HCT116 (cell line): ENCODE data around the gene VLDLR. TPM values are rescaled to one million over a fixed set of nuclear protein-coding genes. Genes with fewer than 3 reads are reported as not detected.

Experiments used
- ATAC-seq: fragments of 200-7000 bp; cut with Tn5 transposase; 2 replicates; pipeline ENCODE4 v1.9.1; 2020; ENCODE audit warnings: mild to moderate bottlenecking, moderate library complexity
- BruUV-seq: library from RNA; stranded (reverse); fragments of 400-500 nt; replicated peaks from 2 replicates; lab custom pipeline; 2021; lab: Mats Ljungman, UMichigan
- CTCF ChIA-PET: fragments of 300-600 bp; sonication (Branson Sonifier 250); formaldehyde crosslinking; loops from one replicate; lab custom pipeline; 2021; ENCODE audit warnings: antibody characterized with exemption; lab: Charles Lee
- POLR2A ChIA-PET: fragments of 300-600, 350-600 bp; sonication (Branson Sonifier 250); formaldehyde crosslinking; loops from one replicate; lab custom pipeline; 2021; ENCODE audit warnings: antibody characterized with exemption; lab: Charles Lee
- RAD21 ChIA-PET, 2 experiments: fragments of 300-600 bp; sonication (Branson Sonifier 250); formaldehyde crosslinking; loops; one replicate each; lab custom pipeline; 2023; ENCODE audit warnings: low total read pairs in 2 of 2; ENCODE audit not compliant: uncharacterized antibody in 2 of 2, unreplicated experiment in 2 of 2, low non-redundant PET in 1 of 2; lab: Charles Lee
- DNase-seq: peaks from one replicate; pipeline ENCODE4 v3.0.0-alpha.2; 2010; ENCODE audit warnings: low read depth, low spot score
- H2AFZ ChIP-seq: fragments of 200-600 bp; shearing (Covaris generic), sonication (generic); 2 replicates; pipeline ENCODE4 v1.6.1; 2017; ENCODE audit warnings: low read depth, mixed run types, mixed read lengths, antibody characterized with exemption, low read length; ENCODE audit not compliant: poor library complexity, severe bottlenecking
- H3K27ac ChIP-seq: 2 replicates; pipeline ENCODE4 v1.5.1; 2012; ENCODE audit warnings: low read depth, low read length
- H3K27me3 ChIP-seq: fragments of 200-600 bp; sonication (generic); 2 replicates; pipeline ENCODE4 v1.6.1; 2016; ENCODE audit warnings: mixed run types, low read length, mixed read lengths; ENCODE audit not compliant: insufficient read depth
- H3K36me3 ChIP-seq, 2 experiments: fragments of 200-500 bp in 1 of 2; fragments of 200-600 bp in 1 of 2; sonication (Bioruptor generic) in 1 of 2; sonication (generic) in 1 of 2; 2 replicates each; pipeline versions ENCODE4 v1.5.1 to v1.6.1; 2014 to 2016; ENCODE audit warnings: low read length in 2 of 2, inconsistent platforms in 1 of 2, mixed read lengths in 1 of 2, mixed run types in 1 of 2; ENCODE audit not compliant: insufficient read depth in 2 of 2, control insufficient read depth in 1 of 2
- H3K4me1 ChIP-seq, 2 experiments: fragments of 200-600 bp in 1 of 2; sonication (generic) in 1 of 2; 2 replicates each; pipeline versions ENCODE4 v1.5.1 to v1.6.1; 2012 to 2017; ENCODE audit warnings: low read length in 2 of 2, inconsistent platforms in 1 of 2, mild to moderate bottlenecking in 1 of 2, mixed read lengths in 1 of 2, mixed run types in 1 of 2, moderate library complexity in 1 of 2; ENCODE audit not compliant: insufficient read depth in 2 of 2, control insufficient read depth in 1 of 2
- H3K4me2 ChIP-seq: fragments of 200-600 bp; sonication (generic); 2 replicates; pipeline ENCODE4 v1.6.1; 2017; ENCODE audit warnings: mixed run types, low read length, mixed read lengths
- H3K4me3 ChIP-seq, 2 experiments: fragments of 200-600 bp in 1 of 2; sonication (generic) in 1 of 2; replicated peaks in 1 of 2; 2 replicates each; pipeline ENCODE4 v1.5.1; 2011 to 2016; ENCODE audit warnings: low read length in 2 of 2, control low read depth in 1 of 2, low read depth in 1 of 2, mild to moderate bottlenecking in 1 of 2, mixed read lengths in 1 of 2, mixed run types in 1 of 2
- H3K79me2 ChIP-seq: fragments of 200-600 bp; sonication (generic); 2 replicates; pipeline ENCODE4 v1.6.1; 2017; ENCODE audit warnings: mild to moderate bottlenecking, mixed run types, low read length, moderate library complexity, mixed read lengths; ENCODE audit not compliant: insufficient read depth
- H3K9ac ChIP-seq: fragments of 200-600 bp; sonication (generic); 2 replicates; pipeline ENCODE4 v1.6.1; 2016; ENCODE audit warnings: low read length, mixed read lengths
- H3K9me2 ChIP-seq: fragments of 200-600 bp; sonication (generic), shearing (Covaris generic); 2 replicates; pipeline ENCODE4 v1.6.1; 2017; ENCODE audit warnings: mixed run types, mild to moderate bottlenecking, moderate library complexity; ENCODE audit not compliant: insufficient read depth
- H3K9me3 ChIP-seq, 2 experiments: fragments of 200-500 bp in 1 of 2; fragments of 200-600 bp in 1 of 2; sonication (Bioruptor generic) in 1 of 2; sonication (generic) in 1 of 2; 2 replicates each; pipeline ENCODE4 v1.6.1; 2014 to 2017; ENCODE audit warnings: low read length in 2 of 2, mixed read lengths in 2 of 2, inconsistent platforms in 1 of 2, low read depth in 1 of 2, mild to moderate bottlenecking in 1 of 2, mixed run types in 1 of 2, moderate library complexity in 1 of 2; ENCODE audit not compliant: control insufficient read depth in 1 of 2, insufficient read depth in 1 of 2
- H4K20me1 ChIP-seq: fragments of 200-600 bp; sonication (generic), shearing (Covaris generic); 2 replicates; pipeline ENCODE4 v1.6.1; 2017; ENCODE audit warnings: mixed run types, mild to moderate bottlenecking, moderate library complexity; ENCODE audit not compliant: insufficient read depth
- ATF3 ChIP-seq: IDR thresholded peaks from 2 replicates; pipeline ENCODE4 v1.6.1; 2012
- CBX3 ChIP-seq: IDR thresholded peaks from 2 replicates; pipeline ENCODE4 v1.6.1; 2012; ENCODE audit warnings: low read depth
- CEBPB ChIP-seq: IDR thresholded peaks from 2 replicates; pipeline ENCODE4 v1.6.1; 2012; ENCODE audit warnings: low read depth
- EGR1 ChIP-seq: IDR thresholded peaks from 2 replicates; pipeline ENCODE4 v1.6.1; 2012; ENCODE audit warnings: low read depth
- EZH2 ChIP-seq: fragments of 200-600 bp; sonication (generic); IDR thresholded peaks from 2 replicates; pipeline ENCODE4 v1.6.1; 2017; ENCODE audit warnings: antibody characterized with exemption, mixed run types
- FOSL1 ChIP-seq: IDR thresholded peaks from 2 replicates; pipeline ENCODE4 v1.6.1; 2012; ENCODE audit warnings: low read depth
- POLR2A ChIP-seq: IDR thresholded peaks from 2 replicates; pipeline ENCODE4 v1.7.0; 2011; ENCODE audit warnings: borderline replicate concordance; ENCODE audit not compliant: insufficient read depth, insufficient read length; ENCODE audit errors: extremely low read depth
- POLR2AphosphoS5 ChIP-seq: IDR thresholded peaks from 2 replicates; pipeline ENCODE4 v1.6.1; 2011; ENCODE audit warnings: mild to moderate bottlenecking, low read depth, low read length, moderate library complexity
- RAD21 ChIP-seq: IDR thresholded peaks from 2 replicates; pipeline ENCODE4 v1.6.1; 2012; ENCODE audit warnings: low read depth, mild to moderate bottlenecking
- SP1 ChIP-seq: IDR thresholded peaks from 2 replicates; pipeline ENCODE4 v1.6.1; 2012; ENCODE audit warnings: low read depth
- SRF ChIP-seq: IDR thresholded peaks from 2 replicates; pipeline ENCODE4 v1.6.1; 2012; ENCODE audit warnings: low read depth
- TCF7L2 ChIP-seq: IDR thresholded peaks from 2 replicates; pipeline ENCODE4 v1.7.0; 2011; ENCODE audit warnings: borderline replicate concordance, inconsistent platforms; ENCODE audit not compliant: insufficient read depth, insufficient read length; ENCODE audit errors: extremely low read depth
- YY1 ChIP-seq: IDR thresholded peaks from 2 replicates; pipeline ENCODE4 v1.6.1; 2011; ENCODE audit warnings: low read length, low read depth, moderate library complexity, mild to moderate bottlenecking; ENCODE audit not compliant: insufficient replicate concordance; ENCODE audit errors: extremely low read depth
- ZBTB33 ChIP-seq: IDR thresholded peaks from 2 replicates; pipeline ENCODE4 v1.6.1; 2011; ENCODE audit warnings: mild to moderate bottlenecking, low read length, moderate library complexity; ENCODE audit not compliant: insufficient replicate concordance; ENCODE audit errors: extremely low read depth
- ZFX ChIP-seq: fragments of 450-650 bp; IDR thresholded peaks from 2 replicates; pipeline ENCODE4 v1.6.1; 2017
- intact Hi-C: fragments of 100-400 bp; cut with micrococcal nuclease; formaldehyde crosslinking; loops from 2 replicates; pipeline ENCODE4 v1.10.0; 2022
- total RNA-seq: library from RNA; stranded (reverse); gene quantifications from one replicate; pipeline ENCODE4 v1.2.1, GENCODE V29; 2021; ENCODE audit not compliant: unreplicated experiment

VLDLR gene
- total RNA-seq, 1 experiment from 2014 or later, result 0.17 TPM

- ChIA-PET RAD21 (no interaction called here), POLR2A (no interaction called here), CTCF (no interaction called here)
- Histone ChIP-seq H3K4me2 (no peak overlapping the region), H4K20me1 (no peaks in the 10 kb centered on the region), H3K36me3 (no peaks in the 10 kb centered on the region), H3K4me3 (no peak overlapping the region), H3K4me1 (no peaks in the 10 kb centered on the region), H3K9me3 (no peaks in the 10 kb centered on the region), H3K9me2 (no peaks in the 10 kb centered on the region; the same call in 1 of the 2 replicates), H3K27ac (no peak overlapping the region), H3K27me3 (0 out of 2 replicates have a peak, but pooled peaks cover 3% of the 10 kb centered on the region), H3K9ac (no peak overlapping the region), H2AFZ (no peak overlapping the region), H3K79me2 (no peaks in the 10 kb centered on the region)
- BruUV-seq, result no TSS peak
- DNase-seq, result no peak
- intact Hi-C loops, result no loop called here
- TF ChIP-seq CEBPB (no peak), TCF7L2 (no peak), EZH2 (no peak), CBX3 (no peak), EGR1 (no peak), POLR2AphosphoS5 (no peak), SP1 (no peak), ZFX (no peak), ATF3 (no peak), ZBTB33 (no peak), POLR2A (no peak), RAD21 (no peak), YY1 (no peak), FOSL1 (no peak), SRF (no peak)
- no peak for ATAC-seq
These were observed 19.0 kb downstream of the VLDLR start for GRCh38 chr9:2640570-2640969.
